ENCODE measurements around the gene IPO11. TPM values are rescaled to one million over a fixed set of nuclear protein-coding genes. Genes with fewer than 3 reads are reported as not detected.
"Not testable (repeated sequence)": the region's sequence is repeated elsewhere in the genome, so short reads cannot be mapped to it uniquely, and the experiment has no call there.

Gene IPO11
- total RNA-seq, 1 experiment from 2014 or later: 16.1 TPM

DNA sequence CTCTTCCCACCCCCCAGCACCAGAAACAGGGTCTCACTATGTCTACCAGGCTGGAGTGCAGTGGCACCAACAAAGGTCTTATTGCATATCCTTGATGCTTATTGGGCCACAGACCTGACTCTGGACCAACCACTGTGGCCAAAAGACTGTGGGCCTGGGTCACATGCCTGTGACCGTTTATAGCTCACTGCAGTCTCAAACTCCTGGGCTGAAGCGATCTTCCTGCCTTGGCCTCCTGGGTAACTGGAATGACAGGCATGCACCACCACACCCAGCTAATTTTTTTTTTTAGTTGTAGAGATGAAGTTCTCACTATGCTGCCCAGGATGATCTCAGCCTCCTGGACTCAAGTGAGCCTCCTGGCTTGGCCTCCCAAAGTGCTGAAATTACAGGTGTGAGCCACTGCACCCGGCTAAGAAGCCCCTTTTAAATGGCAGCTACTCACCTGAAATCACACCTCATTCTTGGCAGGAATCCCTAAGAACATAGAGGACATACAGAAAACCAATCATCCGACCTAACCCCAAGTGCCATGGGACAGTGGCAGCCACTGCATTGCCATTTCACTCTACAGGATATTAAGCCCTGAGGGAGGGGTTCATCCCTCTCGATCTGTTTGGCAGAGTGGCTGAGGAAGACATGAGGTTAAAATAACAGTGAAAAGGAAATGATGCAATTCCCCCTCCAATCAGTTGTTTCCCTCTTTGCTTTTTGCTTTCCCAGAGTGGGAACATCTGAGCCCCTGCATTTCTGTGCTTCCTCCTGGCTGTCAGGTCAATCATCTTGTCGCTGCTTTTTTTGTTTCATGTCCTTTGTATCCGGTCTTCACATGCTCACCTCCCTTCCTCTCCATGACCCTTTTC lies 240.7 kb downstream of the IPO11 start:
- Histone ChIP-seq H2AFZ (ENCODE audit: low read length) (no peak overlapping the region), H3K27ac (ENCODE audit: low read length) (no peak overlapping the region), H3K79me2 (ENCODE audit: low read length) (no peaks in the 10 kb centered on the region), H3K4me3 (ENCODE audit: low read length) (no peak overlapping the region), H3F3A (ENCODE audit: low read length, unreplicated experiment) (no peaks in the 10 kb centered on the region), H3K27me3 (ENCODE audit: low read length) (no peaks in the 10 kb centered on the region), H3K9me2 (replicated peaks; ENCODE audit: low read length) (no peaks in the 10 kb centered on the region), H3K4me1 (ENCODE audit: insufficient read depth, low read length) (no peaks in the 10 kb centered on the region), H3K9ac (ENCODE audit: low read length) (no peak overlapping the region), H4K20me1 (ENCODE audit: low read length) (no peaks in the 10 kb centered on the region), H3K9me3 (ENCODE audit: low read length) (no peaks in the 10 kb centered on the region), H3K36me3 (ENCODE audit: low read depth, low read length) (no peaks in the 10 kb centered on the region), H3K4me2 (ENCODE audit: low read length) (no peak overlapping the region)
- CTCF ChIA-PET: no interaction called here
- DNase-seq (no peak), ATAC-seq (no peak)
- intact Hi-C loops (cut with micrococcal nuclease): no loop called here
- POLR2A ChIA-PET (ENCODE audit: unreplicated experiment): no interaction called here
- TF ChIP-seq, protein P1, sequence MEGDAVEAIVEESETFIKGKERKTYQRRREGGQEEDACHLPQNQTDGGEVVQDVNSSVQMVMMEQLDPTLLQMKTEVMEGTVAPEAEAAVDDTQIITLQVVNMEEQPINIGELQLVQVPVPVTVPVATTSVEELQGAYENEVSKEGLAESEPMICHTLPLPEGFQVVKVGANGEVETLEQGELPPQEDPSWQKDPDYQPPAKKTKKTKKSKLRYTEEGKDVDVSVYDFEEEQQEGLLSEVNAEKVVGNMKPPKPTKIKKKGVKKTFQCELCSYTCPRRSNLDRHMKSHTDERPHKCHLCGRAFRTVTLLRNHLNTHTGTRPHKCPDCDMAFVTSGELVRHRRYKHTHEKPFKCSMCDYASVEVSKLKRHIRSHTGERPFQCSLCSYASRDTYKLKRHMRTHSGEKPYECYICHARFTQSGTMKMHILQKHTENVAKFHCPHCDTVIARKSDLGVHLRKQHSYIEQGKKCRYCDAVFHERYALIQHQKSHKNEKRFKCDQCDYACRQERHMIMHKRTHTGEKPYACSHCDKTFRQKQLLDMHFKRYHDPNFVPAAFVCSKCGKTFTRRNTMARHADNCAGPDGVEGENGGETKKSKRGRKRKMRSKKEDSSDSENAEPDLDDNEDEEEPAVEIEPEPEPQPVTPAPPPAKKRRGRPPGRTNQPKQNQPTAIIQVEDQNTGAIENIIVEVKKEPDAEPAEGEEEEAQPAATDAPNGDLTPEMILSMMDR (conservative IDR thresholded peaks at IDR 0.05; ENCODE audit: low read depth, low read length): no peak
- TF ChIP-seq EZH2phosphoT487 (IDR thresholded peaks at IDR 0.05; ENCODE audit: borderline replicate concordance, low read length) (no peak), EZH2 (IDR thresholded peaks at IDR 0.05; ENCODE audit: low read length, unreplicated experiment) (no peak)
- no TSS peak for BruUV-seq (replicated peaks)

DNA sequence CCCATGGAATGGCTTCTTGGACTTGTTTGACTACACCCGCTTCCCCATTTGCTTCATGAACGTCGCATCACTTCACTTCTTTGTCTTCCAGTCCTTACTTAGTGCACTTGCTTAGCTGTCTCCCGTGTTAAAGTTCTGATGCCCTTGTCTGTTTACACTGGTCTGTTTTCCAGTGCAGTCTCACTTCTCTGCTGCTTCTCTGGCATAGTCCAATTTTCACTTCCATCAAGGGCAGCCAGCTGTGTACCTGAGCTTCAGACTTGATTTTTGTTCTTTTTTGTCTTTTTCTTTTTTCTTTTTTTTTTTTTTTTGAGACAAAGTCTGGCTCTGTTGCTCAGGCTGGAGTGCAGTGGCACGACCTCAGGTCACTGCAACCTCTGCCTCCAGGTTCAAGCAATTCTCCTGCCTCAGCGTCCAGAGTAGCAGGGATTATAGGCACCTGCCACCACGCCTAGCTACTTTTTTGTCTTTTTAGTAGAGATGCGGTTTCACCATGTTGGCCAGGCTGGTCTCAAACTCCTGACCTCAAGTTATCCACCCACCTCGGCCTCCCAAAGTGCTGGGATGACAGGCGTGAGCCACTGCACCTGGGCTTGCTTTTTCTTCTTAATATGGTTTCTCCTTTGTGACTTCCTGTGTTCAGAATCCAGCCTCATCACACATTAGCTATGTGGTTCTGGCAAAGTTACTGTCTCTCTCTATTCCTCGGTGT lies 241.5 kb downstream of the IPO11 start:
- Histone ChIP-seq H3K36me3 (ENCODE audit: low read depth, low read length) (no peaks in the 10 kb centered on the region), H3F3A (ENCODE audit: low read length, unreplicated experiment) (no peaks in the 10 kb centered on the region)
- CTCF ChIA-PET: no interaction called here

DNA sequence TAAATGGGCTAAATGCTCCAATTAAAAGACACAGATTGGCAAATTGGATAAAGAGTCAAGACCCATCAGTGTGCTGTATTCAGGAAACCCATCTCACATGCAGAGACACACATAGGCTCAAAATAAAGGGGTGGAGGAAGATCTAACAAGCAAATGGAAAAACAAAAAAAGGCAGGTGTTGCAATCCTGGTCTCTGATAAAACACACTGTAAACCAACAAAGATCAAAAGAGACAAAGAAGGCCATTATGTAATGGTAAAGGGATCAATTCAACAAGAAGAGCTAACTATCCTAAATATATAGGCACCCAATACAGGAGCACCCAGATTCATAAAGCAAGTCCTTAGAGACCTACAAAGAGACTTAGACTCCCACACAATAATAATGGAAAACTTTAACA lies 245.2 kb downstream of the IPO11 start:
- intact Hi-C loops (cut with micrococcal nuclease); H3F3A ChIP-seq (ENCODE audit: low read length, unreplicated experiment); H3K9me3 ChIP-seq (ENCODE audit: low read length); POLR2A ChIA-PET (ENCODE audit: unreplicated experiment); H3K36me3 ChIP-seq (ENCODE audit: low read depth, low read length); DNase-seq; H3K79me2 ChIP-seq (ENCODE audit: low read length); H3K9ac ChIP-seq (ENCODE audit: low read length); H3K4me3 ChIP-seq (ENCODE audit: low read length); H3K9me2 ChIP-seq (replicated peaks; ENCODE audit: low read length); CTCF ChIA-PET; BruUV-seq (replicated peaks); H3K27ac ChIP-seq (ENCODE audit: low read length); ATAC-seq; H3K27me3 ChIP-seq (ENCODE audit: low read length); H4K20me1 ChIP-seq (ENCODE audit: low read length); H3K4me2 ChIP-seq (ENCODE audit: low read length); H3K4me1 ChIP-seq (ENCODE audit: insufficient read depth, low read length); H2AFZ ChIP-seq (ENCODE audit: low read length): not testable (repeated sequence)

More for the DNA sequence above, 241.5 kb downstream of the IPO11 start:
- Histone ChIP-seq H3K27me3 (ENCODE audit: low read length) (no peaks in the 10 kb centered on the region), H4K20me1 (ENCODE audit: low read length) (no peaks in the 10 kb centered on the region), H2AFZ (ENCODE audit: low read length) (no peak overlapping the region), H3K4me2 (ENCODE audit: low read length) (no peak overlapping the region), H3K79me2 (ENCODE audit: low read length) (no peaks in the 10 kb centered on the region), H3K9ac (ENCODE audit: low read length) (no peak overlapping the region), H3K4me3 (ENCODE audit: low read length) (no peak overlapping the region), H3K9me2 (replicated peaks; ENCODE audit: low read length) (no peaks in the 10 kb centered on the region), H3K9me3 (ENCODE audit: low read length) (no peaks in the 10 kb centered on the region), H3K27ac (ENCODE audit: low read length) (no peak overlapping the region), H3K4me1 (ENCODE audit: insufficient read depth, low read length) (no peaks in the 10 kb centered on the region)
- intact Hi-C loops (cut with micrococcal nuclease): no loop called here
- DNase-seq: no peak
- ATAC-seq: no peak
- TF ChIP-seq, protein P1 (conservative IDR thresholded peaks at IDR 0.05; ENCODE audit: low read depth, low read length): no peak
- no peak for TF ChIP-seq EZH2phosphoT487 (IDR thresholded peaks at IDR 0.05; ENCODE audit: borderline replicate concordance, low read length)
- TF ChIP-seq EZH2 (IDR thresholded peaks at IDR 0.05; ENCODE audit: low read length, unreplicated experiment): no peak
- BruUV-seq (replicated peaks): no TSS peak
- POLR2A ChIA-PET (ENCODE audit: unreplicated experiment): no interaction called here
